Ovary (tissue), 9 donors: ENCODE results near the gene IL6. TPM values are rescaled to one million over a fixed set of nuclear protein-coding genes. Genes with fewer than 3 reads are reported as not detected.
A peak's percentile ranks its signal among the peaks of the same experiment; 100 is the strongest.

Experiments used
- DNase-seq, 5 donors: peaks; one replicate each; pipeline ENCODE4 v3.0.0-alpha.2; 2019 to 2020
- H3K27ac ChIP-seq, 2 donors: fragments of 200-600 bp; one replicate each; pipeline versions ENCODE4 v1.5.1 to v1.8.0; 2019 to 2022
- H3K27me3 ChIP-seq: fragments of 200-600 bp; one replicate; pipeline ENCODE4 v1.8.0; 2022
- H3K36me3 ChIP-seq: fragments of 200-600 bp; sonication (generic); one replicate; pipeline ENCODE4 v1.5.1; 2019
- H3K4me1 ChIP-seq: one replicate; pipeline ENCODE4 v1.8.1; 2013; ENCODE audit warnings: mild to moderate bottlenecking, moderate library complexity; ENCODE audit not compliant: insufficient read depth
- H3K4me3 ChIP-seq: fragments of 200-600 bp; sonication (generic); one replicate; pipeline ENCODE4 v1.5.1; 2017
- H3K9me3 ChIP-seq, 2 donors: fragments of 200-600 bp in 1 of 2; sonication (generic) in 1 of 2; one replicate each; pipeline versions ENCODE4 v1.5.1 to v1.8.1; 2013 to 2019; ENCODE audit warnings: mild to moderate bottlenecking in 1 of 2, moderate library complexity in 1 of 2
- CTCF ChIP-seq, 3 donors: fragments of 450-650 bp in 2 of 3; fragments of 200-600 bp in 1 of 3; IDR thresholded peaks; one replicate each; pipeline versions ENCODE4 v1.5.1 to v1.8.0; 2016 to 2022; ENCODE audit warnings: antibody characterized with exemption in 3 of 3, mild to moderate bottlenecking in 1 of 3
- EP300 ChIP-seq: sonication (generic); formaldehyde crosslinking; IDR thresholded peaks from one replicate; pipeline ENCODE4 v1.6.1; 2017; ENCODE audit warnings: antibody characterized with exemption
- POLR2A ChIP-seq: fragments of 450-650 bp; IDR thresholded peaks from one replicate; pipeline ENCODE4 v1.6.1; 2017; ENCODE audit warnings: antibody characterized with exemption, mild to moderate bottlenecking, moderate library complexity
- WGBS, 3 donors: extraction: QIAGEN DNeasy Blood & Tissue Kit in 1 of 3; methylation state at CpG; one replicate each; pipeline versions ENCODE4 v1.1.5 to v1.1.7; 2013 to 2017; 5-methylcytosine and 5-hydroxymethylcytosine counted together
- intact Hi-C, 4 donors: fragments of 100-400 bp; cut with DNase I; formaldehyde crosslinking; loops; one replicate each; pipeline versions ENCODE4 v1.11.0 to v1.15.1; 2022 to 2023
- polyA plus RNA-seq, 2 donors: library from polyadenylated mRNA; stranded (reverse); fragments of 200-250 nt in 1 of 2; fragments of 350-450 nt in 1 of 2; fragmentation: Illumina TruSeq in 1 of 2; extraction: RNeasy Lipid Tissue Mini Kit (QIAGEN cat#74804) in 1 of 2; gene quantifications; one replicate each; pipeline ENCODE4 v1.2.3, GENCODE V29; 2013 to 2014
- total RNA-seq, 7 donors: library from RNA; depleted of rRNA in 2 of 7; stranded (reverse); fragments of >200 nt in 2 of 7; fragmentation: NEBNext Ultra II Directional in 3 of 7; extraction: Animal tissue kit (Norgen Biotek cat#: 25700) in 3 of 7; gene quantifications; one replicate each; pipeline versions ENCODE4 v1.1.0 to v1.2.4, GENCODE V29; 2016 to 2023
- donor health status: DM: no; HTN: no; CAD: no; lungs with moderate emphysema.
- donor health status: DM: no; HTN: no; CAD: no.
- donor health status: Bipolar disorder and iron deficiency.
- donor health status: DM: yes; HTN: yes; CAD: no.
- donor health status: DM: no; HTN: no; CAD: no.
- donor health status: DM: yes; HTN: yes; CAD: no.

IL6 gene
- total and polyA plus RNA-seq, 9 donors: 0.62 to 15.5 (median 4.9) TPM; not detected in 1

DNA sequence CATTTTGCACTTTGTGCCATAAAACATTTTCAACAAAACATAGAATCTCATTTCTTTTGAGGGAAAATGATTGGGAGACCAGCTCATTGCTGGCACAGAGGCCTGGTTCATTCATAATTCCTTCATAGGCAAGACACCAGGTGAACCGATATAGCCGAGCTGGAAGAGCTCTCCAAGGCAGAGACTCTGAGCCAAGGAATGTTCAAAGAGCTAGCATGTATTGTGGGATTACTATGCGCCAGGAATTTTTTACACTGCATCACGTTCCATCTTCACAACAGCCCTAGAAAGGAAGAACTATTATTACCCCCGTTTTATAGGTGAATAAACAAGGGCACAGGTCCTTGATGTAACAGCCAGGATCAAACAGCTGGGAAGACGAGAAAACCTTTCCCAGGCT is 2.1 kb upstream of the IL6 start:
- TF ChIP-seq EP300: no peak
- no peak for DNase-seq
- intact Hi-C loops: loop anchor here in 2 of 4 donors (5.0 to 10.0 kb wide), 2 partner anchors 160 to 168 kb away; no protein-coding TSS in a partner anchor
- H3K9me3 ChIP-seq: no peaks in the 10 kb centered on the region
- no peaks in the 10 kb centered on the region for H3K4me1 ChIP-seq
- no peak overlapping the region for H3K27ac ChIP-seq
- WGBS, 3 donors: 33 to 38% (median 35%) methylated on average over 6 of the region's 6 CpGs
- H3K27me3 ChIP-seq: no peaks in the 10 kb centered on the region
- no peaks in the 10 kb centered on the region for H3K36me3 ChIP-seq
- no peak overlapping the region for H3K4me3 ChIP-seq

DNA sequence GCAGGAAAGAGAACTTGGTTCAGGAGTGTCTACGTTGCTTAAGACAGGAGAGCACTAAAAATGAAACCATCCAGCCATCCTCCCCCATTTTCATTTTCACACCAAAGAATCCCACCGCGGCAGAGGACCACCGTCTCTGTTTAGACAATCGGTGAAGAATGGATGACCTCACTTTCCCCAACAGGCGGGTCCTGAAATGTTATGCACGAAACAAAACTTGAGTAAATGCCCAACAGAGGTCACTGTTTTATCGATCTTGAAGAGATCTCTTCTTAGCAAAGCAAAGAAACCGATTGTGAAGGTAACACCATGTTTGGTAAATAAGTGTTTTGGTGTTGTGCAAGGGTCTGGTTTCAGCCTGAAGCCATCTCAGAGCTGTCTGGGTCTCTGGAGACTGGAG is 1.4 kb upstream of the IL6 start:
- intact Hi-C loops: loop anchor here in 2 of 4 donors (5.0 to 10.0 kb wide), 2 partner anchors 161 to 168 kb away; no protein-coding TSS in a partner anchor
- H3K9me3 ChIP-seq: no peaks in the 10 kb centered on the region
- no peak overlapping the region for H3K27ac ChIP-seq
- DNase-seq: no peak
- H3K4me3 ChIP-seq: no peak overlapping the region
- no peaks in the 10 kb centered on the region for H3K36me3 ChIP-seq
- H3K27me3 ChIP-seq: no peaks in the 10 kb centered on the region
- 78 to 80% (median 80%) methylated on average over 9 of the region's 9 CpGs for WGBS, 3 donors
- H3K4me1 ChIP-seq: no peaks in the 10 kb centered on the region
- TF ChIP-seq CTCF (IDR thresholded peaks at IDR 0.05) (no peak), EP300 (no peak), POLR2A (no peak)

- Histone ChIP-seq H3K27me3 (no peaks in the 10 kb centered on the region), H3K27ac (no peak overlapping the region), H3K4me3 (peak overlapping the region; percentile 33), H3K9me3 (no peaks in the 10 kb centered on the region), H3K36me3 (no peaks in the 10 kb centered on the region), H3K4me1 (no peaks in the 10 kb centered on the region)
- DNase-seq: peak; percentile 26 to 45 (median 39)
- intact Hi-C loops: loop anchor here in 3 of 4 donors (2.0 to 10.0 kb wide), 3 partner anchors 162 to 169 kb away; no protein-coding TSS in a partner anchor
- TF ChIP-seq CTCF (IDR thresholded peaks at IDR 0.05) (peak in 1 of 3 donors; percentile 14), EP300 (no peak), POLR2A (no peak)
- 5 to 22% (median 12%) methylated on average over 8 of the region's 8 CpGs for WGBS, 3 donors
Measured at GRCh38 chr7:22726345-22726906, 574 bp upstream of the IL6 start.

DNA sequence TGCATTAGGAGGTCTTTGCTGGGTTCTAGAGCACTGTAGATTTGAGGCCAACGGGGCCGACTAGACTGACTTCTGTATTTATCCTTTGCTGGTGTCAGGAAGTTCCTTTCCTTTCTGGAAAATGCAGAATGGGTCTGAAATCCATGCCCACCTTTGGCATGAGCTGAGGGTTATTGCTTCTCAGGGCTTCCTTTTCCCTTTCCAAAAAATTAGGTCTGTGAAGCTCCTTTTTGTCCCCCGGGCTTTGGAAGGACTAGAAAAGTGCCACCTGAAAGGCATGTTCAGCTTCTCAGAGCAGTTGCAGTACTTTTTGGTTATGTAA is 675 bp downstream of the IL6 start:
- no peak for DNase-seq
- Histone ChIP-seq H3K4me1 (no peaks in the 10 kb centered on the region), H3K4me3 (peak overlapping the region; percentile 33), H3K36me3 (no peaks in the 10 kb centered on the region), H3K27me3 (no peaks in the 10 kb centered on the region), H3K9me3 (no peaks in the 10 kb centered on the region), H3K27ac (no peak overlapping the region)
- 65 to 82% (median 73%) methylated on average over 3 of the region's 3 CpGs for WGBS, 3 donors
- no peak for TF ChIP-seq CTCF (IDR thresholded peaks at IDR 0.05)
- TF ChIP-seq EP300: no peak
- TF ChIP-seq POLR2A: no peak
- intact Hi-C loops: loop anchor here in 3 of 4 donors (2.0 to 10.0 kb wide), 3 partner anchors 163 to 170 kb away; no protein-coding TSS in a partner anchor

DNA sequence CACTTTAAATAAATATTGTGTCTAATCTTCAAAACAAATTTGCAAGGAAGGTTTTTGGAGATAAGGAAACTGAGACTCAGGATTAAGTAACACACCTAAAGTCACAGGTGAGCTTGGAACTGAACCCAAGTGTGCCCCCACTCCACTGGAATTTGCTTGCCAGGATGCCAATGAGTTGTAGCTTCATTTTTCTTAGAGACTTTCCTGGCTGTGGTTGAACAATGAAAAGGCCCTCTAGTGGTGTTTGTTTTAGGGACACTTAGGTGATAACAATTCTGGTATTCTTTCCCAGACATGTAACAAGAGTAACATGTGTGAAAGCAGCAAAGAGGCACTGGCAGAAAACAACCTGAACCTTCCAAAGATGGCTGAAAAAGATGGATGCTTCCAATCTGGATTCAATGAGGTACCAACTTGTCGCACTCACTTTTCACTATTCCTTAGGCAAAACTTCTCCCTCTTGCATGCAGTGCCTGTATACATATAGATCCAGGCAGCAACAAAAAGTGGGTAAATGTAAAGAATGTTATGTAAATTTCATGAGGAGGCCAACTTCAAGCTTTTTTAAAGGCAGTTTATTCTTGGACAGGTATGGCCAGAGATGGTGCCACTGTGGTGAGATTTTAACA is 1.5 kb downstream of the IL6 start:
- intact Hi-C loops: loop anchor here in 2 of 4 donors (5.0 to 10.0 kb wide), 2 partner anchors 164 to 171 kb away; no protein-coding TSS in a partner anchor
- Histone ChIP-seq H3K9me3 (no peaks in the 10 kb centered on the region), H3K36me3 (no peaks in the 10 kb centered on the region), H3K4me3 (no peak overlapping the region), H3K27ac (no peak overlapping the region), H3K27me3 (no peaks in the 10 kb centered on the region), H3K4me1 (no peaks in the 10 kb centered on the region)
- 94 to 100% (median 96%) methylated on average over 1 of the region's 1 CpG for WGBS, 3 donors
- no peak for DNase-seq
- no peak for TF ChIP-seq CTCF (IDR thresholded peaks at IDR 0.05)
- TF ChIP-seq POLR2A: no peak
- no peak for TF ChIP-seq EP300
